HEK293 (cell line): ENCODE results near the gene FIBCD1.

Experiments
- GLIS1 ChIP-seq: fragments of 450-650 bp; formaldehyde crosslinking; IDR thresholded peaks from 2 replicates; pipeline ENCODE4 v1.5.1; 2016; ENCODE audit warnings: missing biosample characterization, missing genetic modification characterization
- IKZF3 ChIP-seq: fragments of 450-650 bp; IDR thresholded peaks from 2 replicates; pipeline ENCODE4 v1.5.0; 2018; ENCODE audit warnings: missing biosample characterization, mild to moderate bottlenecking, missing genetic modification characterization, moderate library complexity
- PATZ1 ChIP-seq: fragments of 450-650 bp; formaldehyde crosslinking; IDR thresholded peaks from 2 replicates; pipeline ENCODE4 v1.5.1; 2016; ENCODE audit warnings: missing biosample characterization, missing genetic modification characterization
- REPIN1 ChIP-seq: fragments of 450-650 bp; formaldehyde crosslinking; IDR thresholded peaks from 2 replicates; pipeline ENCODE4 v1.5.1; 2017; ENCODE audit warnings: missing biosample characterization, missing genetic modification characterization, low read depth
- SETDB1 ChIP-seq: IDR thresholded peaks from one replicate; pipeline ENCODE4 v1.6.1; 2017; ENCODE audit warnings: mild to moderate bottlenecking, low read length, moderate library complexity, mixed read lengths; ENCODE audit not compliant: insufficient read length
- WT1 ChIP-seq: fragments of 450-650 bp; formaldehyde crosslinking; IDR thresholded peaks from 2 replicates; pipeline ENCODE4 v1.5.1; 2016; ENCODE audit warnings: missing biosample characterization, missing genetic modification characterization
- ZNF16 ChIP-seq: fragments of 450-650 bp; formaldehyde crosslinking; IDR thresholded peaks from 2 replicates; pipeline ENCODE4 v1.5.1; 2016; ENCODE audit warnings: low read depth, missing biosample characterization, missing genetic modification characterization
- ZNF174 ChIP-seq: fragments of 450-650 bp; formaldehyde crosslinking; IDR thresholded peaks from 2 replicates; pipeline ENCODE4 v1.5.0; 2017; ENCODE audit warnings: missing biosample characterization, mild to moderate bottlenecking, missing genetic modification characterization
- ZNF19 ChIP-seq: fragments of 450-650 bp; formaldehyde crosslinking; IDR thresholded peaks from 2 replicates; pipeline ENCODE4; 2016; ENCODE audit warnings: missing biosample characterization, missing genetic modification characterization, low read depth
- ZNF214 ChIP-seq: fragments of 450-650 bp; formaldehyde crosslinking; IDR thresholded peaks from 2 replicates; pipeline ENCODE4 v1.5.1; 2017; ENCODE audit warnings: missing biosample characterization, mild to moderate bottlenecking, missing genetic modification characterization, borderline replicate concordance
- ZNF239 ChIP-seq: fragments of 450-650 bp; formaldehyde crosslinking; IDR thresholded peaks from 2 replicates; pipeline ENCODE4 v1.5.1; 2016; ENCODE audit warnings: missing biosample characterization, missing genetic modification characterization
- ZNF280D ChIP-seq: fragments of 450-650 bp; formaldehyde crosslinking; IDR thresholded peaks from 2 replicates; pipeline ENCODE4 v1.5.1; 2016; ENCODE audit warnings: missing biosample characterization, missing genetic modification characterization
- ZNF311 ChIP-seq: fragments of 450-650 bp; formaldehyde crosslinking; IDR thresholded peaks from 2 replicates; pipeline ENCODE4 v1.5.1; 2017; ENCODE audit warnings: missing biosample characterization, missing genetic modification characterization, borderline replicate concordance
- ZNF529 ChIP-seq: fragments of 450-650 bp; formaldehyde crosslinking; IDR thresholded peaks from 2 replicates; pipeline ENCODE4 v1.5.1; 2017; ENCODE audit warnings: missing genetic modification characterization, missing biosample characterization; ENCODE audit not compliant: insufficient replicate concordance
- ZNF571 ChIP-seq: fragments of 450-650 bp; formaldehyde crosslinking; IDR thresholded peaks from 2 replicates; pipeline ENCODE4 v1.5.0; 2017; ENCODE audit warnings: missing biosample characterization, missing genetic modification characterization
- ZNF626 ChIP-seq: fragments of 450-650 bp; sonication (Bioruptor Pico); formaldehyde crosslinking; IDR thresholded peaks from 2 replicates; pipeline ENCODE4 v1.5.1; 2018; ENCODE audit warnings: missing biosample characterization, missing genetic modification characterization, inconsistent platforms
- ZNF692 ChIP-seq: fragments of 450-650 bp; formaldehyde crosslinking; IDR thresholded peaks from 2 replicates; pipeline ENCODE4 v1.5.1; 2016; ENCODE audit warnings: missing biosample characterization, missing genetic modification characterization
- ZNF747 ChIP-seq: fragments of 450-650 bp; formaldehyde crosslinking; IDR thresholded peaks from 2 replicates; pipeline ENCODE4 v1.5.1; 2016; ENCODE audit warnings: missing biosample characterization, missing genetic modification characterization
- TF ChIP-seq, protein P1 (sequence below): fragments of 450-650 bp; formaldehyde crosslinking; IDR thresholded peaks from 2 replicates; pipeline ENCODE4 v1.5.1; 2017; ENCODE audit warnings: missing biosample characterization, missing genetic modification characterization
- TF ChIP-seq, protein P2 (sequence below): fragments of 450-650 bp; formaldehyde crosslinking; IDR thresholded peaks from 2 replicates; pipeline ENCODE4 v1.5.1; 2016; ENCODE audit warnings: missing biosample characterization, missing genetic modification characterization
- TF ChIP-seq, protein P3 (sequence below): IDR thresholded peaks from 2 replicates; pipeline ENCODE4 v1.6.1; 2011; ENCODE audit warnings: mild to moderate bottlenecking, low read depth, low read length, borderline replicate concordance
- TF ChIP-seq, protein P4 (sequence below): fragments of 450-650 bp; formaldehyde crosslinking; IDR thresholded peaks from 2 replicates; pipeline ENCODE4; 2016; ENCODE audit warnings: missing biosample characterization, missing genetic modification characterization

The FIBCD1 gene

DNA sequence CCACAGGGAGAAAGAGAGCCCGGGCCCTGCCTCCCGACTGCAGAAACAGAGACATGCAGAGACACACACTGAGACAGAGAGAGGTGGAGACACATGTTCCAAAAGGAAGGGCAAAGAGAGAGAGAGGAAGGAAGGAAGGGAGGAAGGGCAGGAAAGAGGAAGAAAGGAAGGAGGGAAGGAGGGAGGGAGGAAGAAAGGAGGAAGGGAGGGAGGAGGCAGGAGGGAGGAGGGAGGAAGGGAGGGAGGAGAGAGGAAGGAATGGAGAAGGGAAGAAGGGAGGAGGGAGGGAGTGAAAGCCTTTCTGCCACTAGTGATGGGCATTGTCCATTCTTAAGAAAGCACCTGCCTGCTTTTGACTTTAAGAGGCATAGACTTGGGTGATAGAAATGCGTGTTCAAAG, 31.8 kb upstream of the FIBCD1 start (continued):
- TF ChIP-seq, protein P1, sequence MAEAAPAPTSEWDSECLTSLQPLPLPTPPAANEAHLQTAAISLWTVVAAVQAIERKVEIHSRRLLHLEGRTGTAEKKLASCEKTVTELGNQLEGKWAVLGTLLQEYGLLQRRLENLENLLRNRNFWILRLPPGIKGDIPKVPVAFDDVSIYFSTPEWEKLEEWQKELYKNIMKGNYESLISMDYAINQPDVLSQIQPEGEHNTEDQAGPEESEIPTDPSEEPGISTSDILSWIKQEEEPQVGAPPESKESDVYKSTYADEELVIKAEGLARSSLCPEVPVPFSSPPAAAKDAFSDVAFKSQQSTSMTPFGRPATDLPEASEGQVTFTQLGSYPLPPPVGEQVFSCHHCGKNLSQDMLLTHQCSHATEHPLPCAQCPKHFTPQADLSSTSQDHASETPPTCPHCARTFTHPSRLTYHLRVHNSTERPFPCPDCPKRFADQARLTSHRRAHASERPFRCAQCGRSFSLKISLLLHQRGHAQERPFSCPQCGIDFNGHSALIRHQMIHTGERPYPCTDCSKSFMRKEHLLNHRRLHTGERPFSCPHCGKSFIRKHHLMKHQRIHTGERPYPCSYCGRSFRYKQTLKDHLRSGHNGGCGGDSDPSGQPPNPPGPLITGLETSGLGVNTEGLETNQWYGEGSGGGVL (tag by site-specific recombination), result peak; percentile 43
- TF ChIP-seq ZNF692 (tag by site-specific recombination) (no peak), WT1 (tag by site-specific recombination) (peak; percentile 49; the same call in 1 of the 2 replicates), SETDB1 (no peak), ZNF16 (tag by site-specific recombination) (no peak), ZNF214 (no peak), ZNF239 (no peak), ZNF529 (tag by site-specific recombination) (no peak), ZNF19 (tag by site-specific recombination) (no peak), ZNF174 (tag by site-specific recombination) (no peak), ZNF626 (no peak), ZNF571 (tag by site-specific recombination) (no peak), REPIN1 (no peak), PATZ1 (no peak), ZNF747 (tag by site-specific recombination) (no peak), IKZF3 (no peak), GLIS1 (tag by site-specific recombination) (no peak), ZNF311 (tag by site-specific recombination) (no peak), ZNF280D (tag by site-specific recombination) (no peak)
- TF ChIP-seq, protein P2, sequence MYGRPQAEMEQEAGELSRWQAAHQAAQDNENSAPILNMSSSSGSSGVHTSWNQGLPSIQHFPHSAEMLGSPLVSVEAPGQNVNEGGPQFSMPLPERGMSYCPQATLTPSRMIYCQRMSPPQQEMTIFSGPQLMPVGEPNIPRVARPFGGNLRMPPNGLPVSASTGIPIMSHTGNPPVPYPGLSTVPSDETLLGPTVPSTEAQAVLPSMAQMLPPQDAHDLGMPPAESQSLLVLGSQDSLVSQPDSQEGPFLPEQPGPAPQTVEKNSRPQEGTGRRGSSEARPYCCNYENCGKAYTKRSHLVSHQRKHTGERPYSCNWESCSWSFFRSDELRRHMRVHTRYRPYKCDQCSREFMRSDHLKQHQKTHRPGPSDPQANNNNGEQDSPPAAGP (tag by site-specific recombination), result no peak
- TF ChIP-seq, protein P3, sequence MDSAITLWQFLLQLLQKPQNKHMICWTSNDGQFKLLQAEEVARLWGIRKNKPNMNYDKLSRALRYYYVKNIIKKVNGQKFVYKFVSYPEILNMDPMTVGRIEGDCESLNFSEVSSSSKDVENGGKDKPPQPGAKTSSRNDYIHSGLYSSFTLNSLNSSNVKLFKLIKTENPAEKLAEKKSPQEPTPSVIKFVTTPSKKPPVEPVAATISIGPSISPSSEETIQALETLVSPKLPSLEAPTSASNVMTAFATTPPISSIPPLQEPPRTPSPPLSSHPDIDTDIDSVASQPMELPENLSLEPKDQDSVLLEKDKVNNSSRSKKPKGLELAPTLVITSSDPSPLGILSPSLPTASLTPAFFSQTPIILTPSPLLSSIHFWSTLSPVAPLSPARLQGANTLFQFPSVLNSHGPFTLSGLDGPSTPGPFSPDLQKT, result no peak
- TF ChIP-seq, protein P4, sequence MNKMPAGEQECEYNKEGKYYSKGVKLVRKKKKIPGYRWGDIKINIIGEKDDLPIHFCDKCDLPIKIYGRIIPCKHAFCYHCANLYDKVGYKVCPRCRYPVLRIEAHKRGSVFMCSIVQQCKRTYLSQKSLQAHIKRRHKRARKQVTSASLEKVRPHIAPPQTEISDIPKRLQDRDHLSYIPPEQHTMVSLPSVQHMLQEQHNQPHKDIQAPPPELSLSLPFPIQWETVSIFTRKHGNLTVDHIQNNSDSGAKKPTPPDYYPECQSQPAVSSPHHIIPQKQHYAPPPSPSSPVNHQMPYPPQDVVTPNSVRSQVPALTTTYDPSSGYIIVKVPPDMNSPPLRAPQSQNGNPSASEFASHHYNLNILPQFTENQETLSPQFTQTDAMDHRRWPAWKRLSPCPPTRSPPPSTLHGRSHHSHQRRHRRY (tag by site-specific recombination), result no peak
- TF ChIP-seq, all 188 proteins: peak for 5
